DND-41 (cell line): Measurements from ENCODE around the gene TBL1XR1.

Experiments
- ATAC-seq: fragments of 200-7000 bp; cut with Tn5 transposase; 3 replicates; pipeline ENCODE4 v1.9.1; 2021; ENCODE audit warnings: low read depth; ENCODE audit not compliant: insufficient read depth
- DNase-seq: peaks from one replicate; pipeline ENCODE4 v3.0.0-alpha.2; 2020
- H2AFZ ChIP-seq: 2 replicates; pipeline ENCODE4 v1.6.0; 2012; ENCODE audit warnings: low read depth, low read length
- H3K27ac ChIP-seq: 2 replicates; pipeline ENCODE4 v1.5.1; 2012; ENCODE audit warnings: low read length, inconsistent platforms
- H3K27me3 ChIP-seq: fragments of 200-600 bp; sonication (generic); 2 replicates; pipeline ENCODE4 v1.6.0; 2012; ENCODE audit warnings: low read length, mild to moderate bottlenecking, inconsistent platforms; ENCODE audit not compliant: insufficient read depth, poor library complexity
- H3K36me3 ChIP-seq: 2 replicates; pipeline ENCODE4 v1.5.1; 2012; ENCODE audit warnings: low read length, inconsistent platforms; ENCODE audit not compliant: insufficient read depth
- H3K4me1 ChIP-seq: 2 replicates; pipeline ENCODE4 v1.5.1; 2012; ENCODE audit warnings: mild to moderate bottlenecking, low read length; ENCODE audit not compliant: insufficient read depth
- H3K4me2 ChIP-seq: 2 replicates; pipeline ENCODE4 v1.6.0; 2012; ENCODE audit warnings: mild to moderate bottlenecking, moderate library complexity, low read length, inconsistent platforms; ENCODE audit not compliant: insufficient read depth
- H3K4me3 ChIP-seq, 2 experiments: fragments of 200-600 bp in 1 of 2; shearing (Covaris generic) in 1 of 2; 2 replicates each; pipeline ENCODE4 v1.5.1; 2012 to 2016; ENCODE audit warnings: inconsistent platforms in 2 of 2, low read length in 2 of 2, mild to moderate bottlenecking in 2 of 2, low read depth in 1 of 2, moderate library complexity in 1 of 2
- H3K79me2 ChIP-seq: 2 replicates; pipeline ENCODE4 v1.6.0; 2012; ENCODE audit warnings: low read length, inconsistent platforms; ENCODE audit not compliant: insufficient read depth
- H3K9ac ChIP-seq: 2 replicates; pipeline ENCODE4 v1.6.0; 2012; ENCODE audit warnings: low read depth, mild to moderate bottlenecking, inconsistent platforms, low read length, moderate library complexity
- H3K9me3 ChIP-seq: 2 replicates; pipeline ENCODE4 v1.5.1; 2012; ENCODE audit warnings: low read length, moderate library complexity, mild to moderate bottlenecking, inconsistent platforms; ENCODE audit not compliant: insufficient read depth, severe bottlenecking
- H4K20me1 ChIP-seq: 2 replicates; pipeline ENCODE4 v1.6.0; 2012; ENCODE audit warnings: low read length; ENCODE audit not compliant: insufficient read depth
- CTCF ChIP-seq: IDR thresholded peaks from 2 replicates; pipeline ENCODE4 v1.5.1; 2012; ENCODE audit warnings: borderline replicate concordance, low read length, moderate library complexity, mild to moderate bottlenecking; ENCODE audit not compliant: poor library complexity, severe bottlenecking; ENCODE audit errors: extremely low read depth
- EZH2 ChIP-seq: IDR thresholded peaks from 3 replicates; pipeline ENCODE4 v1.6.1; 2012; ENCODE audit warnings: borderline replicate concordance, low read depth, mild to moderate bottlenecking, moderate library complexity, low read length, inconsistent platforms; ENCODE audit not compliant: severe bottlenecking

TBL1XR1 gene

GRCh38 chr3:177109688-177110330 is 87.5 kb downstream of the TBL1XR1 start:
- Histone ChIP-seq H4K20me1 (peaks cover 67% of the 10 kb centered on the region), H3K79me2 (peaks cover 99% of the 10 kb centered on the region), H3K36me3 (no peaks in the 10 kb centered on the region), H3K27me3 (no peaks in the 10 kb centered on the region), H3K9me3 (no peaks in the 10 kb centered on the region), H3K27ac (peak overlapping the region; percentile 17; the same call in 1 of the 2 replicates), H3K4me1 (peaks cover 35% of the 10 kb centered on the region), H2AFZ (no peak overlapping the region), H3K4me3 (no peak overlapping the region), H3K9ac (no peak overlapping the region), H3K4me2 (no peak overlapping the region)
- ATAC-seq (0 out of 3 replicates have a peak, but pooled peaks have one; percentile 28), DNase-seq (no peak)
- TF ChIP-seq CTCF (no peak), EZH2 (no peak)

- H3K4me2 ChIP-seq, result no peak overlapping the region
- no peak overlapping the region for H3K27ac ChIP-seq
- no peak for DNase-seq
- H2AFZ ChIP-seq, result no peak overlapping the region
- no peaks in the 10 kb centered on the region for H3K27me3 ChIP-seq
- H3K4me3 ChIP-seq, result no peak overlapping the region
- TF ChIP-seq CTCF (no peak), EZH2 (no peak)
- peaks cover 65% of the 10 kb centered on the region for H4K20me1 ChIP-seq
- H3K9ac ChIP-seq, result no peak overlapping the region
- H3K4me1 ChIP-seq, result peaks cover 35% of the 10 kb centered on the region
- H3K9me3 ChIP-seq, result no peaks in the 10 kb centered on the region
- H3K36me3 ChIP-seq, result no peaks in the 10 kb centered on the region
- H3K79me2 ChIP-seq, result peaks cover 99% of the 10 kb centered on the region
- no peak for ATAC-seq
Observed at GRCh38 chr3:177108648-177109047, 88.6 kb downstream of the TBL1XR1 start.

GRCh38 chr3:177107461-177108239 is 89.6 kb downstream of the TBL1XR1 start:
- TF ChIP-seq CTCF (no peak), EZH2 (no peak)
- Histone ChIP-seq H3K9ac (no peak overlapping the region), H3K27me3 (no peaks in the 10 kb centered on the region), H2AFZ (no peak overlapping the region), H3K4me1 (peaks cover 30% of the 10 kb centered on the region), H4K20me1 (peaks cover 63% of the 10 kb centered on the region), H3K79me2 (peaks cover 99% of the 10 kb centered on the region), H3K27ac (no peak overlapping the region), H3K4me3 (no peak overlapping the region), H3K4me2 (no peak overlapping the region), H3K9me3 (no peaks in the 10 kb centered on the region), H3K36me3 (no peaks in the 10 kb centered on the region)
- DNase-seq (no peak), ATAC-seq (no peak)
